ENCODE results near the gene TMEM161B. TPM values are rescaled to one million over a fixed set of nuclear protein-coding genes. Genes with fewer than 3 reads are reported as not detected.
"Not testable (repeated sequence)": the region's sequence is repeated elsewhere in the genome, so short reads cannot be mapped to it uniquely, and the experiment has no call there.

Gene TMEM161B
- total and polyA plus RNA-seq, 8 donors = 2.5 to 10.9 (median 6.9) TPM

GRCh38 chr5:88190106-88190834 is 78.4 kb downstream of the TMEM161B start:
- H3K4me1 ChIP-seq = no peaks in the 10 kb centered on the region
- no peak for TF ChIP-seq CTCF (IDR thresholded peaks at IDR 0.05)
- ATAC-seq (no peak), FAIRE-seq (no peak), DNase-seq (no peak)
- H3K4me3 ChIP-seq = no peak overlapping the region
- no peak overlapping the region for H3K27ac ChIP-seq
- peaks cover 0 to 7% (median 0%) of the 10 kb centered on the region in 3 donors for H3K36me3 ChIP-seq
- intact Hi-C loops (cut with DNase I) = no loop called here
- no peaks in the 10 kb centered on the region for H3K9me3 ChIP-seq
- WGBS, 2 donors = 93% methylated on average over 9 of the region's 9 CpGs
- H3K27me3 ChIP-seq = no peaks in the 10 kb centered on the region

- H3K27ac ChIP-seq; H3K9me3 ChIP-seq; H3K4me3 ChIP-seq; ATAC-seq; H3K4me1 ChIP-seq; DNase-seq; H3K36me3 ChIP-seq; intact Hi-C loops (cut with DNase I); H3K27me3 ChIP-seq; FAIRE-seq: not testable (repeated sequence)
- WGBS, 2 donors = 97 to 100% methylated on average over 4 of the region's 4 CpGs
Observed at GRCh38 chr5:88189484-88189883, 79.2 kb downstream of the TMEM161B start.

GRCh38 chr5:88188458-88189132 is 80.0 kb downstream of the TMEM161B start:
- no peaks in the 10 kb centered on the region for H3K27me3 ChIP-seq
- no peaks in the 10 kb centered on the region for H3K9me3 ChIP-seq
- H3K4me1 ChIP-seq = no peaks in the 10 kb centered on the region
- peaks cover 0 to under 1% (median 0%) of the 10 kb centered on the region in 3 donors for H3K36me3 ChIP-seq
- ATAC-seq = no peak
- DNase-seq = no peak
- FAIRE-seq = no peak
- H3K4me3 ChIP-seq = no peak overlapping the region
- no peak for TF ChIP-seq CTCF (IDR thresholded peaks at IDR 0.05)
- intact Hi-C loops (cut with DNase I) = no loop called here
- H3K27ac ChIP-seq = no peak overlapping the region
- WGBS, 2 donors = 97 to 98% methylated on average over 9 of the region's 9 CpGs

- no peak overlapping the region for H3K4me3 ChIP-seq
- FAIRE-seq (no peak), DNase-seq (no peak), ATAC-seq (no peak)
- no peaks in the 10 kb centered on the region for H3K27me3 ChIP-seq
- H3K9me3 ChIP-seq = no peaks in the 10 kb centered on the region
- H3K4me1 ChIP-seq = no peaks in the 10 kb centered on the region
- no peak overlapping the region for H3K27ac ChIP-seq
- H3K36me3 ChIP-seq = no peaks in the 10 kb centered on the region
- no peak for TF ChIP-seq CTCF (IDR thresholded peaks at IDR 0.05)
- intact Hi-C loops (cut with DNase I) = no loop called here
Observed at GRCh38 chr5:88183255-88183654, 85.4 kb downstream of the TMEM161B start.

- H3K27me3 ChIP-seq; FAIRE-seq; H3K4me1 ChIP-seq; H3K4me3 ChIP-seq; H3K27ac ChIP-seq; DNase-seq; H3K9me3 ChIP-seq; intact Hi-C loops (cut with DNase I); ATAC-seq; H3K36me3 ChIP-seq: not testable (repeated sequence)
- 83 to 92% methylated on average over 13 of the region's 13 CpGs for WGBS, 2 donors
Observed at GRCh38 chr5:88177486-88177885, 91.2 kb downstream of the TMEM161B start.

Measured in pancreas (tissue), 10 donors.